Measurements from ENCODE around the gene ST6GALNAC5. TPM values are rescaled to one million over a fixed set of nuclear protein-coding genes. Genes with fewer than 3 reads are reported as not detected.

The ST6GALNAC5 gene
- total RNA-seq, 4 donors from 2014 or later = not detected

DNA sequence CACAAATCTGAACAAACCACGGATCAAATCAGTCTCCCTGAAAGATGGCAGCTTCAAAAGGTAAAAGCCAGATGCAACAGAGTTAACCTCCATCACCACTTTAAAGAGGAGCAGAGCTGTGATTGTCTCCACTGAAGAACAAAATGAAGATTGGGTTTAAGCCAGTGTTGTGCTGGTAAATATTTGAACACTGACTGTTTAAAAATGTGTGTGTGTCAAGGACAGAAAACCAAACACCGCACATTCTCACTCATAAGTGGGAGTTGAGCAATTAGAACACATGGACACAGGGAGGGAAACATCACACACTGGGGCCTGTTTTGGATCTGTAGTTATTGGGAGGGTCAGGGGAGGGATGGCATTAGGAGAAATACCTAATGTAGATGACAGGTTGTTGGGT, 83.9 kb downstream of the ST6GALNAC5 start:
- TF ChIP-seq, protein P1, sequence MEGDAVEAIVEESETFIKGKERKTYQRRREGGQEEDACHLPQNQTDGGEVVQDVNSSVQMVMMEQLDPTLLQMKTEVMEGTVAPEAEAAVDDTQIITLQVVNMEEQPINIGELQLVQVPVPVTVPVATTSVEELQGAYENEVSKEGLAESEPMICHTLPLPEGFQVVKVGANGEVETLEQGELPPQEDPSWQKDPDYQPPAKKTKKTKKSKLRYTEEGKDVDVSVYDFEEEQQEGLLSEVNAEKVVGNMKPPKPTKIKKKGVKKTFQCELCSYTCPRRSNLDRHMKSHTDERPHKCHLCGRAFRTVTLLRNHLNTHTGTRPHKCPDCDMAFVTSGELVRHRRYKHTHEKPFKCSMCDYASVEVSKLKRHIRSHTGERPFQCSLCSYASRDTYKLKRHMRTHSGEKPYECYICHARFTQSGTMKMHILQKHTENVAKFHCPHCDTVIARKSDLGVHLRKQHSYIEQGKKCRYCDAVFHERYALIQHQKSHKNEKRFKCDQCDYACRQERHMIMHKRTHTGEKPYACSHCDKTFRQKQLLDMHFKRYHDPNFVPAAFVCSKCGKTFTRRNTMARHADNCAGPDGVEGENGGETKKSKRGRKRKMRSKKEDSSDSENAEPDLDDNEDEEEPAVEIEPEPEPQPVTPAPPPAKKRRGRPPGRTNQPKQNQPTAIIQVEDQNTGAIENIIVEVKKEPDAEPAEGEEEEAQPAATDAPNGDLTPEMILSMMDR (IDR thresholded peaks at IDR 0.05; ENCODE audit: low read depth) = no peak

DNA sequence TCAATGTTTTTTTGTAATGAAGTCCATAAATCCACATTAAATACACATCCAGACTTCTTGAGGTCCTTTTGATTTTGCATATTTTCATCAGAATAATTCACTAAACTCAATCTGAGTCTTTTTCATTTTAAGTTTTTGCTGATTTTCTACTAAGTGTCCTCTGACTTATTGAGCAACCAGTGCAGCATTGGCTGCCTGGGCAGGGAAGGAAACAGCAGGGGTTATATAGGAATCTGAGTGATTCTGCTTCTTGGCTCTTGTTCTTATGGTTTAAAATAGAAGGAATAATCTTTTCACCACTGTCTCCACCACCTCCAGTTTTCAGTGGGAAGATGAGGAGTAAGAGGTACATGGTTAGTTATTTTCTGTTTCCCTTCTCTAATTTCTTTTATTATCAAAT, 88.4 kb downstream of the ST6GALNAC5 start:
- TF ChIP-seq, protein P1 (IDR thresholded peaks at IDR 0.05; ENCODE audit: low read depth) = no peak

DNA sequence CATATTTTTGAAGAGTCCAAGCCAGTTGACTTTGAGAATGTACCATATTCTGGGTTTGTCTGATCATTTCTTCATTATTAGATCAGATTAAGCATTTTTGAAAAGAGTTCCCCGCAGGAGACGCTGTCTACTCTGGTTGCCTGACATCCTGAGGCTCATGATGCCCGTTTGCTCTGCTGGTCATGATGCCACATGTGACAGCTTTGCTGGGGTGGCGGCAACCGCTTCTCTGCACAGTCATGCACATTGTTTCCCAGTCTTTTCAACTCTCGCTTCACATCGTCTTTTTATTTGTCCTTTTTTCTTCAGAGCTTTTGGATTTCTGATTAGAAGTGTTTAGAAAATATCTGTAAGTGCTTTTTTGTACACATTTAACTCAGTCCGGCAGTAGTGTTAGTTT, 90.7 kb downstream of the ST6GALNAC5 start:
- TF ChIP-seq, protein P1 (IDR thresholded peaks at IDR 0.05; ENCODE audit: low read depth) = no peak

DNA sequence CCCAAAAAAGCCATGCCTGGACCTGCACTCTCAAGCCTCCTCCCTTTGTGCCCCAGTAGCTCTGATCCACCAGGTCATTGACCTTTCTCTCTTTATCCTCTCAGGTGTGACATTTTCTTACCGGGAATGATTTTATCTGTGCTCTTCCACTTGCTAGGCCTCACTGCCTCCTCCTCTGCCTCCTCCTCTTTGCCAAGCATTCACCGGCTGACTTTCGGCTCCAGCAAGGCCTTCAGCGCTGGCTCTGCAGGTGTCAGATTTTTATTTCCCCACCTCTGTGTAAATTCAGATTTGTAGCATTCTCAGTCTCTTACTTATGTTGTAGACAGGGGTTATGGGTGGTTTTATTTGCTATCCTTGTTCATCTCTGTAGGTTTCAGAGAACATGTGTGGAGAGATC, 91.5 kb downstream of the ST6GALNAC5 start:
- TF ChIP-seq, protein P1 (IDR thresholded peaks at IDR 0.05; ENCODE audit: low read depth) = no peak

DNA sequence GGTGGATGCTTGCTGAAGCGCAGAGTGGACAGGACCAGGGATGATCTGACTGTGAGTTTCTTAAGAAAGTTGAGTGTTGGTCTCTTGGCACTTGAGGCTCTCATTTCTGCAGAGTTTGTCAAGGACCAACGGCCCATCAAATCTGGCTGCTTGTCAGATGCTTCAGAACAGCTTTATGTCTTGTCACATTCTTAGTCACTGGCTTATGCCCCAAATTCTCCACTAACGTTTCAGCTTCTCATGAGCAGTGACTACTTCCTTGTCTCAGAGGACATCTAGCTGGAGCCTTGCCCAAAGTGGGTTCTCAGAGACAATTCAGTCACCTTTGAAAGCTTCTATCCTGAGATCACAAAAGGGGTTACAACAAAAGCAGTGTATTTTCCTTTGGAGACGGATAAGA, 92.3 kb downstream of the ST6GALNAC5 start:
- TF ChIP-seq, protein P1 (IDR thresholded peaks at IDR 0.05; ENCODE audit: low read depth) = no peak

DNA sequence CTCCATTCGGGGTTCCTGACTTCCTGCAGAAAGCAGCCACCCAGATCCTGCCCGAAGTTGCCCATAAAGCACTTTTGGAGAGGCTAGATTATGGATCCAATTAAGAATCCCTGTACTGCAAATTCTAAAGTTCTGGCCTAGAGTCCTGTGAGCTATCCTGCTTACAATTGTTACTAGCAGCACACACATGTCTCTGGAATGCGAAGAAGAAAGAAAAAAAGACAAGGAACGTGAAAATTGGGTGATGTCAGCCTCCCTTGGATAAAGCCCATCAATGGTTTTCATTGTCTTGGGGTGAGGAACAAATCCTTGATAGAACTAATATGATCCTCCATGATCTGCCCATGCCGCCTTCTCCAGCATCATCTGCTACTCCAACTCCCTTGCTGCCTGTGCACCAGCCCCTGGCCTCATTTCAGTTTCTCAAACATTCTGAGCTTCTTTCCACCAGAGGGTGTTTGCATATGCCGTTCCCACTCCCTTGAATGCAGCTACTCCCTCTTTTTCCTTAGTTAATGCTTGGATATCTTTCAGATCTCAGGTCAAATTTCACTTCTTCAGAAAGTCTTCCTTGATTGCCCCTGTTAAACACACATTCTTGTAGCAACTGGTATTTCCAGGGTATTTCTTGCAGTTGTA, 94.0 kb downstream of the ST6GALNAC5 start:
- TF ChIP-seq, protein P1 (IDR thresholded peaks at IDR 0.05; ENCODE audit: low read depth) = no peak

DNA sequence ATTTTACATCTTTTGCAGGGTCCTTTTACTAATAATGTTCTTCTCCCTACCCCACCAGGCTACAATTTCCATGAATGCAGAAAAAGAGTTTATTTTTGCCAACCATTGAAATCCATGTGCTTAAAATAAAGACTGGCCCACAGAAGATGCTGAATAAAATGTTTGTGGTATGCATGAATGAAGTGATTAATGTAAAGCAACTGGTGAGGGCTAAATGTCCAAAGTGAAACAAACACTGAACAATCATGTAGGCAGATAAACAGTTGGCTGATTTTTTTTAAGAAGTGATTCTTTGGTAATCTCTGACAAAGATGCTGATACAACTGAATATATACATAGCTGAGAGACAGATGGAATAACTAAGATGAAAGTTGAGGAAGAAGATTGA, 94.5 kb downstream of the ST6GALNAC5 start:
- TF ChIP-seq, protein P1 (IDR thresholded peaks at IDR 0.05; ENCODE audit: low read depth) = no peak
